ENCODE data around the gene HDAC1.

DNA sequence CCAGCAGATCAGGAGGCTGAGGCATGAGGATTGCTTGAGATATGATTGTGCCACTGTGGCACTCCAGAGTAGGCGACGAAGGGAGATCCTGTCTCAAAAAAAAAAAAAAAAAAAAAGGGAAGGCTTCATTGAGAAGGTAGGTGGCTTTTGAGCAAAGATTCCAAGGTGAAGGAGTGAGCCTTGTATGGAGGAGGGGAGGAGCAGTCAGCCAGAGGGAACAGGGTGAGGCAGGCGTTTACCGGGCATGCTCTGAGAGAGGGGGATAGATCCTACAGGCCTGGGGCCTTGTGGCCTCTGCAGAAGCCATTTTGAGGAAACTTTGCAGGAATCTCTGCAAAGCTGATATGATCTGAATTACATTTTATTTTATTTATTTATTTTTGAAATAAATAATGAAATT, 5.1 kb upstream of the HDAC1 start:
- TF ChIP-seq POLR2A (IDR thresholded peaks at IDR 0.05) (no peak), CTCF (IDR thresholded peaks at IDR 0.05) (no peak)

Measured in heart left ventricle (tissue), 13 donors.